Measurements from ENCODE around the gene KIF16B. TPM values are rescaled to one million over a fixed set of nuclear protein-coding genes. Genes with fewer than 3 reads are reported as not detected.

The KIF16B gene
- total RNA-seq, 6 experiments from 2014 or later, result 8.4 to 15.9 (median 11.7) TPM

GRCh38 chr20:16490696-16491095 is 82.6 kb downstream of the KIF16B start:
- 89% methylated on average over 3 of the region's 3 CpGs for WGBS (ENCODE audit: insufficient coverage, low coverage, low lambda C conversion rate, missing lambda C conversion rate)
- Histone ChIP-seq H3K4me1 (peaks cover 0 to 3% (median 0%) of the 10 kb centered on the region in 4 donors), H3K36me3 (peaks cover 0 to 7% (median 3%) of the 10 kb centered on the region in 4 donors), H3K9me3 (no peaks in the 10 kb centered on the region), H3K4me3 (no peak overlapping the region), H3K27me3 (no peaks in the 10 kb centered on the region), H3K27ac (no peak overlapping the region)
- no peak for TF ChIP-seq POLR2A (IDR thresholded peaks at IDR 0.05)
- no peak for TF ChIP-seq CTCF (IDR thresholded peaks at IDR 0.05)
- DNase-seq (no peak), ATAC-seq (no peak)
- intact Hi-C loops (cut with DNase I), result no loop called here

- H3K9me3 ChIP-seq, result no peaks in the 10 kb centered on the region
- H3K4me3 ChIP-seq, result no peak overlapping the region
- H3K27ac ChIP-seq, result no peak overlapping the region
- no peaks in the 10 kb centered on the region for H3K27me3 ChIP-seq
- WGBS (ENCODE audit: insufficient coverage, low coverage, low lambda C conversion rate, missing lambda C conversion rate), result 97% methylated on average over 3 of the region's 3 CpGs
- H3K36me3 ChIP-seq, result peaks cover 0 to 7% (median under 1%) of the 10 kb centered on the region in 4 donors
- intact Hi-C loops (cut with DNase I), result no loop called here
- TF ChIP-seq CTCF (IDR thresholded peaks at IDR 0.05) (no peak), POLR2A (IDR thresholded peaks at IDR 0.05) (no peak)
- no peak for DNase-seq
- no peaks in the 10 kb centered on the region for H3K4me1 ChIP-seq
- no peak for ATAC-seq
Measured at GRCh38 chr20:16488616-16489015, 84.6 kb downstream of the KIF16B start.

GRCh38 chr20:16488086-16488485 is 85.2 kb downstream of the KIF16B start:
- no peak overlapping the region for H3K4me3 ChIP-seq
- H3K36me3 ChIP-seq, result peaks cover 0 to 4% (median 0%) of the 10 kb centered on the region in 4 donors
- no peaks in the 10 kb centered on the region for H3K4me1 ChIP-seq
- no peaks in the 10 kb centered on the region for H3K9me3 ChIP-seq
- DNase-seq (no peak), ATAC-seq (no peak)
- intact Hi-C loops (cut with DNase I), result no loop called here
- H3K27ac ChIP-seq, result no peak overlapping the region
- 93% methylated on average over 8 of the region's 8 CpGs for WGBS (ENCODE audit: insufficient coverage, low coverage, low lambda C conversion rate, missing lambda C conversion rate)
- TF ChIP-seq POLR2A (IDR thresholded peaks at IDR 0.05) (no peak), CTCF (IDR thresholded peaks at IDR 0.05) (no peak)
- no peaks in the 10 kb centered on the region for H3K27me3 ChIP-seq

- Histone ChIP-seq H3K4me3 (no peak overlapping the region), H3K27me3 (no peaks in the 10 kb centered on the region), H3K4me1 (no peaks in the 10 kb centered on the region), H3K9me3 (no peaks in the 10 kb centered on the region), H3K36me3 (peaks cover 0 to 3% (median 0%) of the 10 kb centered on the region in 4 donors), H3K27ac (no peak overlapping the region)
- no peak for TF ChIP-seq CTCF (IDR thresholded peaks at IDR 0.05)
- no peak for TF ChIP-seq POLR2A (IDR thresholded peaks at IDR 0.05)
- ATAC-seq (no peak), DNase-seq (no peak)
- intact Hi-C loops (cut with DNase I), result no loop called here
- 81% methylated on average over 6 of the region's 6 CpGs for WGBS (ENCODE audit: insufficient coverage, low coverage, low lambda C conversion rate, missing lambda C conversion rate)
Measured at GRCh38 chr20:16486532-16486931, 86.7 kb downstream of the KIF16B start.

- H3K27me3 ChIP-seq, result no peaks in the 10 kb centered on the region
- DNase-seq (no peak), ATAC-seq (no peak)
- intact Hi-C loops (cut with DNase I), result no loop called here
- H3K4me1 ChIP-seq, result no peaks in the 10 kb centered on the region
- TF ChIP-seq CTCF (IDR thresholded peaks at IDR 0.05), result no peak
- TF ChIP-seq POLR2A (IDR thresholded peaks at IDR 0.05), result no peak
- H3K36me3 ChIP-seq, result peaks cover 0 to 3% (median 0%) of the 10 kb centered on the region in 4 donors
- WGBS (ENCODE audit: insufficient coverage, low coverage, low lambda C conversion rate, missing lambda C conversion rate), result 100% methylated on average over 1 of the region's 1 CpG
- no peak overlapping the region for H3K27ac ChIP-seq
- no peaks in the 10 kb centered on the region for H3K9me3 ChIP-seq
- H3K4me3 ChIP-seq, result no peak overlapping the region
Measured at GRCh38 chr20:16485401-16485800, 87.8 kb downstream of the KIF16B start.
